Activated effector memory CD4-positive, alpha-beta T cell treated with Interleukin-2 at 50 U/mL for 16 hours (primary cell): Measurements from ENCODE around the gene ARHGAP15.

ENCODE experiments used
- DNase-seq: peaks from one replicate; pipeline ENCODE4 v3.0.0-alpha.2; 2020

The ARHGAP15 gene

DNA sequence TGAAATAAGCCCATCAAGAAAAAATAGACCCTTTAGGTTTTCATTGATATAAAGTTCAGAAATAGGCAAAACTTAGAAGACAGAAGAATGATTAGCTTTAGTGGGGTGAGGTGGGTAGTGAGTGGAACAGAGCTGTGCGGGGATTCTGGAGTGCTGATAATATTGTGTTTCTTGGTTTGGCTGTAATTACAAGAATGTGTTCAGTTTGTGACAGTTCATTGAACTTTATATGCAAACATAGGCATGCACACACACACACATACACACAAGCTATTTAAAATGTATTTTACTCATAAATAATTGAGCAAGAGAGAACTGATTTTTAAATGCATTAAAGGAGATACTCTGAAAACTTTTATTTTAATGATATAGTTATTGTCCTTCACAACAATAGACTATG, 17.1 kb downstream of the ARHGAP15 start:
- DNase-seq, result no peak

DNA sequence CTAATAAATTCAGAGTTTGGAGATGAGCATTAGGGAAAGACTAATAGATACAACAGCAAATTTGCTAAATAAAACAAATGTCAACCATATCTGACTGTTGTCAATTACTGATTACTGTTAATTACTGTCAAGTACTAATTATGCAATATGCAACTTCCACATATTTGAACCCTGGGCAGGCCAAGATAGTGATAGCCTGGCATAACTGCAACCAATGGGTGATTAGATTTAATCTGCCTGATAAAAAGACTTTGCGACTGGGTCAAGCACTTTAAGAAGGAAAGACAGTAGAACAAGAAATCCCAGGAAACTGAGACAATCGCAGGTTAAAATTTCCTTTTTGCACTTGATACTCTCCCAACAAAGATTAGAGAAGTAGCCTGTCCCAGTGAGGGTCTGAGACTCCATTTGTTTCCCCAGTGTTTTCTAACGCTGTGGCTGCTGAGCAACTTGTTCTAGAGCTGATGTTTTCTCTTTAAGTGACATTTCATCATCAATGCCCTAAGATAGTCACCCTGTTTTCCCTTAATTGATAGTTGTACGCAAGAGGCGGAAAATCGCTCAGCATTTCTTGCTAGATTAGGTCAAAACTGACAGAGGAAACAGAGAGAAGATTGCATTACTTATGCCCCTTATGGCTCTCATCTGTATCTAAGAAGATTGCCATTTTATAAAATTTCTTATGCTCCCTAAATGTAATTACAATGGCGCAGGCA, 17.8 kb downstream of the ARHGAP15 start:
- no peak for DNase-seq

DNA sequence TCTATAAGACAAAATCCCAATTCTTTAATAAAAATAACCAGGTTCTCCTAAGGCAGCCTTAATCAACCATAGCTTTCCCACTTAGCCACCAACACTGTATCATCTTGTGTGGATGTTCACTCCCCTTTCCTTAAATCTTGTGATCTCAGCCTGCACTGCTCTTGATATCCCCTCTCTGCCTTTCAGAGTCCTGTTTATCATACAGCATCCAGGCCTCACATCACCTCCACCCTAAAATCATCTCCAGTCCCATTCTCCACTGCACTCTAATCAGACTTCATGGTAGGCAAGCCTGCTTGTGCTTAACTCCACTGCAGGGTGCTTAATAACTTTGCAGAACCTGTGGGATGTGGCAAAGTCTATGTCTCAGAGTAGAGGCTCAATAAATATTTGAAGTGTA, 18.8 kb downstream of the ARHGAP15 start:
- DNase-seq, result no peak

DNA sequence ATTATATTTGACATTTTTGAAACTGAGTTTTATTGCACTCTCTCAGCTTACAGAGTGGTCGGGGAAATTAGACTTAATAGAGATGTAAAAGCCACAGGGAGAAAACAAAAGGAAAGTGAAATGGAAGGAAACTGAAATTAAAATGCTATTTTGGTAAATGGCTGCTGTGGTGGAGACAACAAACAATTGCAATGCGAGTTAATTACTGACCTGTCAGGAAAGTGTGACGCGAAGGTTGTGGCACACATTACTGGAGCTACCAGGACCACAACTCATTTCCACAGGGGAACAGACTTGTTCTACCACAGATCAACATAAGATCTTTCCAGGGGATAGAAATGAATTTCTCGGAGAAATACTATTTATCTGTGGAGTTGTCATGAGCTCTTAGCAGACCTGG, 19.5 kb downstream of the ARHGAP15 start:
- no peak for DNase-seq

DNA sequence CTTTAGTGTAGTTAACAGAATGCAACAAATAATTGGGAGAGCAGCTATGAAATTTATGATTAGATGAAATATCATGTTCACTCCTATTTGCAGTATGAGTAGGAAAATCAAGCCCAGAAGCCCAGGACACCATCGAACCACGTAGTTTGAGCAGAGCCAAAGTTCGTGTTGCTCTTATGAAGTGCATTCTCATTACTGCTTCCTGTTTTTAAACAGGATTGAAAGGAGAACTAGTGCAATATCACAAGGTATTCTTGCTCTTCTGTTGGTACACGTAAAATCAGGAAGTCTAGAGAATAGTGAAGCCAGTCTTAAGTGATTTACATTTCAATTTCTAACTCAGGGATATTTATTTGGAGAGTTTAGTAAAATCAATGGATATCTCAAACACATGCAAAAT, 21.1 kb downstream of the ARHGAP15 start:
- DNase-seq, result no peak

DNA sequence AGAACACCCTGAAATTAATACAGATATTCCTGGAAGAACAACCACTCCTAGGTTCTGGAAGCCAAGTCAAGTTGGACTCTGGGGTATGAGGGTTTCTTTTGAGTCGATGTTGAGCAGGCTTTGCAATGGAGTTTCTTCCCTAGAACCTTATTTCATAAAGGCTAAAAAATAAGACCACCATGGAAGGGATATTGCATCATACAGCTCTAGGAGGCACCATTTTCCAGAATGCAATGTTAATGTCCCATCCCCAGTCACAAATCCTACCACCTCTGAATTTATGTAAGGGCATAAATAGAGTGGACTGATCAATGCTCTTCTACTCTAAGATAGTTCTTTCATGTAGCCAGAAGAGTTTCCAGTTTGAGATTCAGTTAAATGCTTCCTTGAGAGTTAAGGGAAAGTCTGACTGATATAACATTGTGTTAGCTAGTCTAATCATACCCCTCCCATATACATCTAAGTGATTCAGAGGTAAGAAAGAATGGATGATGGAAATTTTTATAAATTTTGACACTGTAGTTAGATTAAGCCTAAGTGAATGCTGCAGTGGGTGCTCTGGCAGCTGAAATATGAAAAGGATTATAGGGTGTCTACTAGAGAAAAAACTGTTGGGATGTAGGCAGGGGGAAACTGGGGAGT, 22.0 kb downstream of the ARHGAP15 start:
- no peak for DNase-seq

DNA sequence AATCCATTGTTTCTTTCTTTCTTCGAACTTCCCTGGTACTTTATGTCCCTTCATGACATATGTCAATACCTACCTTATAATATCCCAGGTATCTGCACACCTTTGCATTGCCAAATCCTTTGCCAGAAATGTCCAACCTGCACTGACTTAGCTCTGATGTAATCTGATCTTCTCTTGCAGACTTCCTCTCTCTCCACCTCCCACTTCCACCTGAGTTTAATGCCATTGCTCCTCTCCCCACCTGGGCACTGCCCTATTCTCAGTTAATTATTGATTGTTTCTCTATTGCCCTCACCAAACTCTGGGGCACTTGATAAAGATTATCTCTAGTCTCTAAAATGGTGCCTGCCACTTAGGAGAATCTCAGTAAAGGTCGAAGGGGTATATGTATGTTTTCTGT, 23.0 kb downstream of the ARHGAP15 start:
- no peak for DNase-seq

DNA sequence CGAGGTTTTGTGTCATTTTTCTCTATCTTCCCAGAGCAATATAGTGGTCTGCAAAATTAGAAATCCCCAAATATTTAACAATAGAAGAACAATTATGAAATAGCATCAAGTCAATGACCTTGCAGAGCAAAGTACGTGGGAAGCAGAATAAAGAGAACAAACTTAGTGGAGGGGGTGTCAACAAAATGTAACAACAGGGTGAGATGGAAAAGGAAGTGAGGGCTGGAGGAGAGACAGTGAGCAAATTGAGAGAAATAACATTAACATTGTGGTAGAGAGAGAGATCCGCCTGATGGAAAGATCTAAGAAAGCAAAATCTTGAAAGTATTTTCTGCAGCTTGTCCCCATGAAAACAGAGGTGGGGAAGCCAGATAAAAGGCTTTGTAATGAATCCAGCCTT, 23.4 kb downstream of the ARHGAP15 start:
- no peak for DNase-seq

DNA sequence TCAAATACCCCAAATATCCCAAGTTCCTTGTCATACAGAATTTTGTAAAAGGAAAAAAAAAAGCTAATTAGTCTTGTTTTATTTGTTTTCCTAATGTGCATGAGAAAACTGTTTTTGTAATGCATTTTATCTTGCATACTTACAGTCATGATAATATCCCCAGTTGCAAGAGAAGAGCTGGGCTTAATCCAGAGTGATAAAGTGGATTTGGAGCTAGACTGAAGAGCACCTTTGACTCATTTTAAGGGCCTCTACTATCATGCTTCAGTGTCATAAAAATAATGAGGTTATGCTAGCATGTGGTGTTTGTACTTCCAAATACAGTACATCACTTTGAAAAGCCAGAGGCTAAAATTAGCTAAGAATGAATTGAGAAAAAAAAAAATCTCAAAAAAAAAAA, 26.4 kb downstream of the ARHGAP15 start:
- no peak for DNase-seq

DNA sequence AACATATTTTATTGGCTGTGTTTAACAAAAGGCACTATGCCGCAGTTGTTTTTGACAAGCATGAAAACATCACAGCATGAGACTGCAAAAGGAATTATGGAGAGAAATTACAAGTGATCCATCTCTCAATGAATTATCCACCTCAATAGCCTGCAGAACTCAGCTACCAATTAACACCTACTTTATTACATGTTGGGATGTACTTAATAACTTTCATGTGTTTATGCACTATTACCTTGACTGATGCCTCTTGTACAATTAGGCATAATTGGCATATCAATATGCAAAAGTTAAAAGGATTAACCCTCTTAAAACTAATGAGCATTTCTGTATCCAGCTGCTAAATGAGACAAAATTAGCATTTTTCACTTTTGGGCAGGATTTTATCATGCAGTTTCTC, 27.8 kb downstream of the ARHGAP15 start:
- no peak for DNase-seq

DNA sequence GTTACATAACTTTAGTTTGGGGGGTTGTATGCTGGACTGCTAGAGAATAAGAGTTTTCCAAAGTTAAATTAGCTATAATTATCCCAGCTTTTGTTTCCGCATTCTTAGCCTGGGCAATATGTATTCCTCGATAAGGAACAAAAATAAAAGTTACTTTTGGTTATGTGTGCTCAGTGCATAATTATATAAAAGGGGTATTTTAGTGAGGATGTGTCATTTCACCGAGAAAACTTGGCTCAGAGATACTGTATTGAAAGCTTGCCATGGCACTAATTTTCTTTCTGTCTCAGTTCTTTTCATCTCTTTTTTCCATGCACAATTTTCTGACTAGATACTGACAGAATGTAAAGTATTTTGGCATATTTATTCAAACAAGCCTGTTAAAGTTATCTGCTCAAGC, 28.2 kb downstream of the ARHGAP15 start:
- no peak for DNase-seq

DNA sequence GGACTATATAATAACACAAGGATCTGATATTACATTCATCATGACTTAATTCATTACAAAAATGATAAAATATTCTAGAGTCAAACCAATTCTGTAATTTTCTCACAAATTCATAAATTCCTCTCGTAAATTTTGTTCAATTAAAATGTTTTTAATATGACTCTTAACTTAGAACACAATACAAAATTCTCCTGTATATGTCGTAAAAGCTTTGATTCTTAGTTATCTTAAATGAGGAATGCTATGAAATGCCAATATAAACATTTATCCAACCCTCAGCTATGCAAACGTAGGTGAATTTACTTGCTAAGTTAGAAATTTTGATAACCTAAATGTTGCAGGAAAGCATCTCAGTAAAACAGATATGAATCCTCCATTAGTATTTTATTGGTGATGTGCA, 28.9 kb downstream of the ARHGAP15 start:
- no peak for DNase-seq

DNA sequence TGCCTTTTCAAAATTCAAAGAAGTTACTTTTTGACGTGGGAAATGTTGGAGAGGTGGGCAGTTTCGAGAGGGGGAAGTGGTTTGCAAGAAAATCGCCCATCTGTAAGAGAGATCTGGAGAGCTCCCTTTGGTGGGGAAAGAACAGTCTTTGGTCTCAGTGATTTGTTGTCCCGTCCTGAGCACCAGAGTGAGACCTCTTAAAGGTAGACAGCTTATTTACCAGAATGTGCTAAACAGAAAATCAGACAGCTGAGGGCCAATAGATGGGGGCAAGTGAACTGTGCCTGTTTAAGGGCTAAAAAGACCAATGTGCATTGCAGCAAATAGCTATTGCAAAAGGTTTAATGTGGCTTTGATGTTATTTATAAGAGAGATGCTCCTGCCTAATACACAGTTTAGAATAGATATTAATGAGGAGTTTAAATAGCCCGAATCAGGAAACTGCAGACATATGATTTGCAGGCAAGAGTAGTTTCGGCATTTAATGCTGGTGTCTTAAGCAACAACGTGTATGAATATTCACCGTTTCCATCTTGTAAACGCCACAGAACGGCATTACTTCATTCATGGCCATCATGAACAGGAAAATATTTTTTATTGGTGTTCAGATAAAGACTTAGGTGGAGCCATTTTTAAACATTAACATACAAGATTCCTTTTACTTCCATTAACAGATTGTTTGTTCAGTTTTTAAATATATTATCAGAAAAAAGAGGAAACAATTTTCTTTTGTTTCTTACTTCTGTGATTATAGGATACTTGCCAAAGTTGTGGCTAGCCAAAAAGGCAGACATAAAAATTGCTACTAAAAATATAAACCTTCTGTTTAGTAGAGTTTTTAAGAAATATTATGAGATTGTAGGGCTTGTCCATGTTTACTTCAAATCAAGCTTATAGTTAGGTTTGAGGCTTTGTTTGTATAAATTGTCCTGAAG, 29.6 kb downstream of the ARHGAP15 start:
- DNase-seq, result no peak

DNA sequence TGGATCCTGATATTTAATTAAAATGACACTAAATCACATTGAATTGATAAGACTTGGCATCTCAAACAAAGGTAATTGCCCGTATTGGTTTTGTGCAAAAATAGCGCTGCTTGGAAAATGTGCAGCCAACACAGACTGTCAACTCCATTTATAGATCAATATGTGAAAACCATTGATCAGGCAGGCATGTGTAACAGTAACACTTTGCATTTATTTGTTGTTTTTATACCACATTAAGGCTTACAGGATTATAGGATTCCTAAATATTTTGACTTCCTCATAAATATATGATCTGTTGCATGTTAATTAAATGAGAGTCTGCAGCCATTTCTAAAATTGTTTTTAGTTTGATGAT, 30.2 kb downstream of the ARHGAP15 start:
- DNase-seq, result no peak

DNA sequence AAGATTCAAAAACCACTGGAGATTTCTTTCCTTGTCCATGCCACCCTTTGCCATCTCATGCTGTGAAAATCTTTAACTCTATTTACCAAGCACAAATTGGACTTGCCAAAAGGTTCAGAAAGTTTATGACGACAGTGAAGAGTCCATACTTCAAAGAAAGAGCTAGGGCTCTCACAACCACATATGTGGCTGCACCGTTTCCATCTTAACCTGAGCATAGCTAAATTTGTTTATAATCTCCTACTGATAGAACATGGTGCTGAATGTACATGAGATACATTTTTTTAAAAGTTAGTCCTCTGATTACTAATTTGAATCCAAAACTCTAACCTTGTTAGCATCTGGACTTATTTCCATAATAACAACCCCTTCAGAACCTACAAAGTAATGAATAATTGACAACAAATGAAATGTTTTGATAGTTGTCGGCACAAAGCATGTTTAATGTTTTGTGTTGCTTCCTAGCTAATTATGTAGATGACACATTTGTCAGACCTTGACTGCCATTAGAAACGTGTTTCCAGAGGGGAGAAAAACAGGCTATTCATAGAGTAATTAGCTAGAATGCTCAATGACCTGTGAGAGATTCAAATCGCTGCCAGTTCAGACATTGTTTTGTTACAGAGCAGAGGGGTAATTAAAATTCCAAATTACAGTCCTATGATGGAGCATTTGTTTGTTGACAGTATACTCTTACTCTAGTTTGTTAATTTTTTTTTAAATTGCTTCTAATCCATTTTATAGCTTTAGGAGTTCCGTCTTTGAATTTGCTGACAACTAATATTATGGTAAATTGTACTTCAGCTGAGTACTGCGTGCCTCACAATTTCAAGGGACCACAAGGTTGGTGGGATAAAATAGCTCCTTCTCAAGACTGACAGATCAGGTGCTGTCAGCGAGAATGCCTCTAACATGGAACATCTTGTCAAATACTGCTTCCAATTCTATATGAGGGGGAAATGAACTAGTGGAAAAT, 31.8 kb downstream of the ARHGAP15 start:
- no peak for DNase-seq

DNA sequence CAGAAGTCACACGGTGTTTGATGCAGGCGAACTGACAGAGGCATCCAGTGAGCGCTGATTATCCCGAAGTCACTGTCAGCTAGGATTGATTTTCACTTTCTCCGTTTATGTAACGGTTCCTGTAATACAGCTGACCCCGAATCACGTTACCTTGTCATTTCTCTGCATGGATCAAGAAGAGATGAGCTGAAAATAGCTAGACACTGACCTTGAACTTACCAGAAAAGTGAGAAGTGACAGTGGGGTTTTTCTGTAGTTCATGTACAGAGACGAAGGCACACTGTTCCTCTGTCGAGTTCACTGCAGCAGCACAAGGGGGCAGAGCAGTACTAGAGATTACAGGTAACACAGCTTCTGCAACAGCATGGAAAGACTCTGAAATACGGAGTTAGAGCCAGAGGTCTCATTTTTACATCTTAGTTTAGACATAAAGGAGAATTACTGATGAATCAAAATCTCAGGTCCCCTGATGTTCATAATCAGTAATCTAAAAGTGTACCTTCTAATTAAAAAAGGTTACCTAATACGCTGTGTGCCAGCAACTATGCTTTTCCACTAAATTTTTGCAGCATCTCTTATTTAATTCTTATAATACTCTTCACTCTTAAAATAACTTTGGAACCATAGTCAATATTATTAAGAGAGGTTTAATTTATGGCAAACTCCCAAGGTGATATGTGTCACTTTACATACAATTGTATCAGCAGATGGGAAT, 33.1 kb downstream of the ARHGAP15 start:
- DNase-seq, result peak; percentile 39

DNA sequence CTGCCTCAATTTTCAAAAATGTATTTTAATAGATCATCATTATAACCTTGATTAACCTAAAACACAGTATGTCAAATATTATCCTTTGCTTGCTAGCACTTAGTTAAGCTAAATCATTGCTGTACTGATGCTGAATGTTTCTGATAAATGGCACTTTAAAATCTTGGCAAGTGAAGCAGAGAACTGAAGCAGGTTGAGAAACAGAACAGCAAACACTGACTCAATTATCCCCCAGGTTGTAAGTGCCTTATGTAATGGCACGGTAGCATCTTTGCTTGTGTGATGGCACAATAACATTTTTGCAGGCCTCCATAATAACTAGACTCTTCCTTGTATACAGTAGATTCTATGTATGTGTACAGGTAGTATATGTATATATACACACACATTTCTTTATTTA, 33.8 kb downstream of the ARHGAP15 start:
- no peak for DNase-seq

DNA sequence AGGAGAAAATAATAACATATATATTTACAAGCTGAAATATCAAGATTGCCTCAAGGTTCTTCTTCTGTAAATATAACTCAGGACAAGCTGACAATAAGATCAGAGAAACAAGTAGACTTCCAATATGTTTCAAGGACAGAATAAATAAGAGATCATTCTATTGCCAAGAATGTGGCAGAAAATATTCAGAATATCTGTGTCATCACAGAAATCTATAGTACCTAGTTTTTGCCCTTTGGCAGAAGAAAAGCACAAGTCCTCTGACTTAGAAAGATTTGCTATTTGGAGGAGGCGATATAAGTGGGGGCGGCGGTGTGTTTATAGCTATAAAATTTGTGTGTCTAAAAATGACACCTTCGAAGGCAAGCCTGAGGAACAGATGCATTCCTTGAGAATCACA, 34.3 kb downstream of the ARHGAP15 start:
- no peak for DNase-seq

DNA sequence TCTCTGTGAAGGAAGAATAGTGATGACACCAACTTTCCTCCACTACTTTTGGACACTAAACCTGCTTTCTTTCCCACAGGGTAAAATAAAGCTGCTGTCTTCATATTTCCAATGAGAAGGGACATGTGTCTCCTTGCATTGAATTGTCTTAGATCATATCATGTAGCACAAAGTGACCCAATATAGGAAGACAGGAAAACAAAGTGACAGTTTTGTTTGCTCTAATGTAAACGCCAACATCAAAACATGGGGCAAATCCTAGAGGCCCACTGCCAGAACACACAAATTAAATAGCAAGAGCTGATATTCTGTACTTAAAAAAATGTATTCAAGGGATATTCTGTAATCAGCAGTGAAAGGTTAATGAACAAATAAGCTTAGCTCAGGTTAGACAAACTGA, 36.1 kb downstream of the ARHGAP15 start:
- DNase-seq, result no peak

DNA sequence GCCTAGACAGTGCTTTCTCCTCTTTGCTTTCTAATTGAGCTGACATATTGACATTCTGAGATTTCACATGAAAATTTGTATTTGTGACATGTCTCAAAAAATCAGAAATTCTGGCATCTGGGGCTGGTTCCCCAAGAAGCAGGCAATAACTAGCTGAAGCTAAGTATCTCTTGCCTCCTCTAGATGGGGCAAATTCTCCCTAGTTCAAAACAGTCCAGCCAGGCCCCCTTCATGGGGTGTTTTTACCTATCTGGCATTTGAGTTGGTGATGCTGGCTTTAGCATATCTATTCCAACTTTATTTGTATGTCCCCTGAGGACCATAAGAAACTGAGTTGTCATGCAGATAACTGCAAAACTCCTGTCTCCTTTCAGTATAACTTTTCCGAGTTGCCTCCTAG, 39.9 kb downstream of the ARHGAP15 start:
- no peak for DNase-seq

DNA sequence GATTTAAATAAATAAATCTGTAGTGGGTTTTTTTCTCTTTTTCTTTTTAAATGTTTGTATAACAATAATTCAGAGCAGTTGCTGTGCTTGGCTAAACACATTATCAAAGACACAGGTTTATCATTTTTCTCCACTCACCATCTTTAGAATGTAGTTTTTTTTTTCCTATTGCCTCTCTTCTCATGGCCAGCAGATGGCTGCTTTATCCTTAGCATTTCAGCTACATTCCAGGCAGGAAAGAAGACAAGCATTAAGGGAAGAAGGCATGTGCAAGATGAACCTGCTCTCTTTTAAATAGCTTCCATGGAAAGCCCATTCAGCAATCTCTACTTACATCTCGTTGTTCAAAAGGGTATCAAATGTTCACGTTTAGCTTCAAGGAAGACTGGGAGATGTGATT, 42.6 kb downstream of the ARHGAP15 start:
- no peak for DNase-seq

DNA sequence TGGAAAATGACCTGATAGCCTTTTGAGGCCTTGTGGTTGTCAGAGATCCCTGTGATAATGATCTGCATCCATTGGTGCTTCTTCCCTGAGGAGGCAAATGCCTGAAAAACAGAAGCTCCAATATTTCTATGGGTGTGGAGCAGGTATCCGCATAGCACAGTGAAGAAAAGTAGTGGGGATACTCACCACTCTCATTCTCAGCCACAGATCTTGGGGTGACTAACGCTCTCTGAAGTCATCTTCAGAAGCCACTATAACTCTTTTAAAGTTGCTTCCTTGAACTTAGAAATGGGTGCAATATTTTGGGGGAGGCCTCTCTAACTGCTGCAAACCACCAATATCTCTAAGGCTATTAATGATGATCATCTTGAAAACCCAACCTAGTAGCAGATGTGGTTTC, 46.2 kb downstream of the ARHGAP15 start:
- no peak for DNase-seq
